ENCODE results near the gene TMEM134. TPM values are rescaled to one million over a fixed set of nuclear protein-coding genes. Genes with fewer than 3 reads are reported as not detected.

Gene TMEM134
- total RNA-seq, 4 donors from 2014 or later: 21.4 to 85.5 (median 36.2) TPM

GRCh38 chr11:67434395-67434881, 34.6 kb downstream of the TMEM134 start:
- TF ChIP-seq CTCF (IDR thresholded peaks at IDR 0.05; ENCODE audit: low read depth): no peak

- no peak for TF ChIP-seq CTCF (IDR thresholded peaks at IDR 0.05; ENCODE audit: low read depth)
Observed at GRCh38 chr11:67433536-67434394, 35.3 kb downstream of the TMEM134 start.

DNA sequence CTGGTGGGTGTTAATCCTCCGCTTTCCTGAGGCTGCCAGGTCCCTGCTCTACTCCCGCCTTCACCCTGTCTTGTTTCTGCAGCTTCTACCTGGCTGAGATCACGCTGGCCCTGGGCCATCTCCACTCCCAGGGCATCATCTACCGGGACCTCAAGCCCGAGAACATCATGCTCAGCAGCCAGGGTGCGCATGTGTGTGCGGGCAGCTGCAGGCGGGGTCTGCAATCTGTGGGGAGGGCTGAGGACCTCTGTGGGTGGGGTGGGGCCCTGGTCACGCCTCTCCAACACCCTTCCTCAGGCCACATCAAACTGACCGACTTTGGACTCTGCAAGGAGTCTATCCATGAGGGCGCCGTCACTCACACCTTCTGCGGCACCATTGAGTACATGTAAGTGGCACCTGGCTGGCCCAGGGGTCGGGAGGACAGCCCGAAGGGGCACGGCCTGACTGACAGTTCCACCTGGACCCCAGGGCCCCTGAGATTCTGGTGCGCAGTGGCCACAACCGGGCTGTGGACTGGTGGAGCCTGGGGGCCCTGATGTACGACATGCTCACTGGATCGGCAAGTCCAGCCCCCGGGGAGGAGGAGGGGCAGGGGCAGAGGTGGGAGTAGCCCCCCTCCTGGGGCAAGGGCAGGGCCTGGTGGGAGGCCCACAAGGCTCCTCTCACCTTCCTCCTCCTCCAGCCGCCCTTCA, 36.2 kb downstream of the TMEM134 start:
- no peak for TF ChIP-seq CTCF (IDR thresholded peaks at IDR 0.05; ENCODE audit: low read depth)

DNA sequence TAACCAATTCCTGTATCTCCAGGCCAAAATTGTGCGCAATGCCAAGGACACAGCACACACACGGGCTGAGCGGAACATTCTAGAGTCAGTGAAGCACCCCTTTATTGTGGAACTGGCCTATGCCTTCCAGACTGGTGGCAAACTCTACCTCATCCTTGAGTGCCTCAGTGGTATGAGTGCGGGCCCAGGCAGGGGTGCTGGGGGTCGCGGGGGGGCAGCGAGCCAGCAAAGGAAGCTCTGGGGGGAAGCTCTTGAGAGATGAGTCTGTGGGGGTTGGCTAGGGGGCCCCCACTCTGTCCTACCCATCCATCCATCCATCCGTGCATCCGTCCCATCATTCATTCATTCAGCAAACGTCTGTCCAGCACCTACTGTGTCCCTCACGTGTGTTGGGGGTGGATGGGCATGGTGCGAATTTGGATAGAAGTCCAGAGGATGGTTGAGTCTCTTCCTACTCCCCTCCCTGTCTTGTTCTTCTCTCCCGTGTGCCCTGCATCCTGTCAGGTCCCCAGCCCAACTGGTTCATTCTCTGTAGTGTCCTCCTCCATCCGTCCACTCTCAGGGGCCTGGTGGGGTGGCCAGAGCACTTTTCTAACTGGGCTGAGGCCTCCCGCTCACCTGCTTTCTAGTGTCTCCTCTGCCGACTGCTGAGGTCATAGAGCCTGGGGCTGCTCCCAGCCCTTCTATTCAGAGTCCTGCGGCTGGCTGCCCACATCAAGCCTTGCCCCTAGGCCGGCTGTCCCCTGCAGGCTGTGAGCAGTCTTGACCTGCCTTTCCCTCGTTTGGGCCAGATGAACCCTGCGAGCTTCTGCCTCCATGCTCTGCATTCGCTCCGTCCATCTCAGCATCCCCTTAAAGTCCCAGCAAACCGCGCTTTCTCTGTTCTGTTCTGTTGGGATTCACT, 37.5 kb downstream of the TMEM134 start:
- TF ChIP-seq CTCF (IDR thresholded peaks at IDR 0.05; ENCODE audit: low read depth): no peak

DNA sequence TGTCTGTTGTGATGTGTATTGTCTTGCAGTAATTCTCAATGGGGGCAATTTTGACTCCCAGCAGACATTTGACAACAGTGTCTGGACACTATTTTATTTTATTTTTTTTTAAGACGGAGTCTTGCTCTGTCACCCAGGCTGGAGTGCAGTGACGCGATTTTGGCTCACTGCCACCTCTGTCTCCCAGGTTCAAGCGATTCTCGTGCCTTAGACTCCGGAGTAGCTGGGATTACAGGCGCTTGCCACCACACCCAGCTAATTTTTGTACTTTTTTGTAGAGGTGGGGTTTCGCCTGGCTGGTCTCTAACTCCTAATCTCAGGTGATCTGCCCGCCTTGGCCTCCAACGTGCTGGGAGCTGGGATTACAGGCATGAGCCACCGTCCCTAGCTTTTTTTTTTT, 39.3 kb downstream of the TMEM134 start:
- TF ChIP-seq CTCF (IDR thresholded peaks at IDR 0.05; ENCODE audit: low read depth): no peak

DNA sequence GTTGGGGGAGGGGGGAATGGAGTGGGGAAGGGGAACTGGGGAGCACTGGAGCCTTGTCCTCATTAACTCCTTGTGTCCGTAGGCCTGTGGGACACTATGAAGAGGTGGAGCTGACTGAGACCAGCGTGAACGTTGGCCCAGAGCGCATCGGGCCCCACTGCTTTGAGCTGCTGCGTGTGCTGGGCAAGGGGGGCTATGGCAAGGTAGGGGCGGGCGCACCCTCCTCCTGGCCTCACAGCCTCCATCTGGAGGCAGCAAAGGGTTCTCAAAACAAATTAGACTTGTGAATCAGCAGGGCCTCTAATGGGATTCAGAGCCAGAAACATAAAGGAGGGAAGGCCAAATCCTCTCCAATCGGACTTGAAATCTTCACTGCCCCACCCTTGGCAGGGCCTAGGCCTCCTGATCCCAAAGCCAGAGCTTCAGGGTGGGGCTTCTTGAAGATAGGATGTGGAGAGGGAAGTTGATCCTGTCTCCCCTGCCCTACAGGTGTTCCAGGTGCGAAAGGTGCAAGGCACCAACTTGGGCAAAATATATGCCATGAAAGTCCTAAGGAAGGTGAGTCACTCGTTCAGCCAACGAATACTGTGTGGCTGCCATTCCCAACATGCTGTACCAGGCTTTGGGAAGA, 39.9 kb downstream of the TMEM134 start:
- TF ChIP-seq CTCF (IDR thresholded peaks at IDR 0.05; ENCODE audit: low read depth): no peak

Data from subcutaneous adipose tissue (tissue), 4 donors.